Prostate gland (tissue), 2 donors: Measurements from ENCODE around the gene TMEM8B.

Source experiments
- CTCF ChIP-seq, 4 experiments: fragments of 200-600 bp in 2 of 4; fragments of 450-650 bp in 2 of 4; sonication (generic) in 2 of 4; IDR thresholded peaks; 1 replicate in 3 of 4; 2 replicates in 1 of 4; pipeline ENCODE4 v1.5.1; 2016 to 2019; ENCODE audit warnings: antibody characterized with exemption in 4 of 4, mild to moderate bottlenecking in 2 of 4, moderate library complexity in 2 of 4
- POLR2AphosphoS5 ChIP-seq: sonication (generic); formaldehyde crosslinking; IDR thresholded peaks from one replicate; pipeline ENCODE4 v1.6.1; 2017; ENCODE audit warnings: antibody characterized with exemption

GRCh38 chr9:35842020-35842745 lies 13.2 kb downstream of the TMEM8B start:
- TF ChIP-seq CTCF (IDR thresholded peaks at IDR 0.05) (no peak), POLR2AphosphoS5 (no peak)
